Activated naive CD4-positive, alpha-beta T cell treated with anti-CD3 and anti-CD28 coated beads, Interleukin-2, amount 50 U/mL, for 72 hours (primary cell): ENCODE data around the gene ZNF730. TPM values are rescaled to one million over a fixed set of nuclear protein-coding genes. Genes with fewer than 3 reads are reported as not detected.
"Not testable (repeated sequence)": the region's sequence is repeated elsewhere in the genome, so short reads cannot be mapped to it uniquely, and the experiment has no call there.

ENCODE experiments used
- ATAC-seq, 2 donors: fragments of 150-1000 bp; cut with Tn5 transposase; 2 replicates each; pipeline ENCODE4 v1.10.0; 2021; ENCODE audit warnings: mild to moderate bottlenecking in 2 of 2, moderate library complexity in 2 of 2
- DNase-seq, 2 donors: peaks; one replicate each; pipeline ENCODE4 v3.0.0; 2021 to 2022; ENCODE audit warnings: low spot score in 2 of 2
- H3K27ac Mint-ChIP-seq, 2 donors: one replicate each; pipeline ENCODE4 v1.8.0; 2022; ENCODE audit warnings: mild to moderate bottlenecking in 2 of 2, mixed read lengths in 2 of 2
- H3K36me3 Mint-ChIP-seq, 2 donors: one replicate each; pipeline ENCODE4 v1.8.0; 2022; ENCODE audit warnings: mixed read lengths in 2 of 2
- H3K9me3 Mint-ChIP-seq, 2 donors: one replicate each; pipeline ENCODE4 v1.8.0; 2022; ENCODE audit warnings: mixed read lengths in 2 of 2
- total RNA-seq, 2 donors: library from RNA; stranded (reverse); gene quantifications; one replicate each; pipeline ENCODE4 v1.2.3, GENCODE V29; 2022

ZNF730 gene
- under 1 TPM; 0.27 to 0.82 TPM for total RNA-seq

DNA sequence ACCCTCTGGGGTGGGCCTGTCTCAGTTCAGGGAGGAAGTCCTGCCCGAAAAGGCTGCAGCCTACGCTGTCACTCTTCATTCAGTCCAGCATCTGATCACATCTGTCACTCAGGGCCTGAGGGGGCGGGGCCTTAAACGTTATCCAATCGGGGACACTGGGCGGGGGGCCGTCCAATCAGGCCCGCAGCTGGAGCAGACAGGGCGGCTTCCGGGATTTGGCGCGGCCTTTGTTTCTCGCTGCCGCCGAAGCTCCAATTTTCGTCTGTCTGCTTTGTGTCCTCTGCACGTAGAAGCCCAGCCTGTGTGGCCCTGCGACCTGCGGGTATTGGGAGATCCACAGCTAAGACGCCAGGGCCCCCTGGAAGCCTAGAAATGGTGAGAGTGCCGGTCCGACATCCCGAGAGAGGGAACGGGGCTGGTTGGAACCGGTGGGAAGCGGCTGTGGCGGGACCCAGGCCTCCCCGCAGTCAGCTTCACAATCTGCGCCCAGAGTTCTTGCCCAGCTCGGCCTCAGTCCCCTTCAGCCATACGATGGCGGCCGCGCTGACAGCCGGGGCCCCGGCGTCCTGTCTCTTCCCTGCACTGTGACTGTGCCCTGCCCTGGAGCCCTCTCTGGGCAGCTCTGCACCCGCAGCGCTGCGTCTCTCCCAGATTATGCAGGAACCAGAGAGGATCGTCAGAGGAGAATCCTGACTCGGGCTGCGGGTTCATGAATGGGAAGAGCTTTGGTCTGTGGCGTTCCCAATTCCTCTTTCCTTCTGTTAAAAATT is at the start of gene ZNF730:
ZNF730 (plus strand) TSS at position 224 of the 770 bp plus-strand sequence; CDS start at position 373, 149 bp downstream.
- Mint-ChIP-seq H3K9me3 (peaks cover 6 to 15% of the 10 kb centered on the region in 2 donors), H3K36me3 (peaks cover 14 to 33% of the 10 kb centered on the region in 2 donors), H3K27ac (no peak within 1 kb of the TSS)
- DNase-seq (peak; percentile 27 to 72), ATAC-seq (peak; percentile 73 to 99)

DNA sequence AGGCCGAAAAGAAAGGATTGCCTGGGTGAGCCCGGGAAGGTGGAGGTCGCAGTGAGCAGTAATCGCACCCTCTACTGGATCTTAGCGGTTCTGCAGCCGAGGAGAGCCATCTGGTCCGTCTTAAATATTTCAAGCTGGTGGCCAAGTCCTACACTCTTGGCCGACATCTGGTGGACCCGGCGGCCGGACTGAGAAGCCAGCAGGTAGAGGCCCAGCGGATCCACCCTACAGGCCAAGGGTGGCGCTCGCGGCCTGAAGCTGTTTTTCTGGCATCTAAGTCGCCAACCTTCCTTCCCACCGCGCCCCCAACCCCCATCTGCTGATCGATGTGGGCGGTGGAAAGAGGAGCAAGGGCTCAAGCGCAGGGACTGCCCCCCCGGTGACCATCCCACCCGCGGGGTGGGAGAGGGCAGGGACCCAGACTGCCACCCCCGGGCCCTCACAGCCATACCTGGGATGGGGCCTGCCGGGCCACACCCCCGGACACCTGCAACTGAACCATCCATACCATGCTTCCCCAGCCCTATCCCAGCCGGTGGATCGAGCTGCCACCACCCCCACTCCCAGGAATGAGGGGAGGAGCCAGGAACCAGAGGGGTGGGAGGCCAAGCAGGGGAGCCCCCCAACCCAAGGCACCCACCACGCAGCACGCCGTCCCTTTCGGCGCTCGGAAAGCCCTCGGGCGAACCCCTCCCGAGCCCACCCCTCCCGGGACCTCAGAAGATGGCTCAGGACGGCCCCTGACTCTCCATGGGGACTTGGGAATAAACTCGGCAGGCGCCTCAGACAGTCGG is 46.3 kb upstream of the ZNF730 start:
- DNase-seq = peak in 1 of 2 donors; percentile 5
- Mint-ChIP-seq H3K9me3 (peaks cover 42 to 43% of the 10 kb centered on the region in 2 donors), H3K36me3 (peaks cover 16 to 53% of the 10 kb centered on the region in 2 donors), H3K27ac (no peak overlapping the region)
- ATAC-seq = peak in 1 of 2 donors; percentile 28

DNA sequence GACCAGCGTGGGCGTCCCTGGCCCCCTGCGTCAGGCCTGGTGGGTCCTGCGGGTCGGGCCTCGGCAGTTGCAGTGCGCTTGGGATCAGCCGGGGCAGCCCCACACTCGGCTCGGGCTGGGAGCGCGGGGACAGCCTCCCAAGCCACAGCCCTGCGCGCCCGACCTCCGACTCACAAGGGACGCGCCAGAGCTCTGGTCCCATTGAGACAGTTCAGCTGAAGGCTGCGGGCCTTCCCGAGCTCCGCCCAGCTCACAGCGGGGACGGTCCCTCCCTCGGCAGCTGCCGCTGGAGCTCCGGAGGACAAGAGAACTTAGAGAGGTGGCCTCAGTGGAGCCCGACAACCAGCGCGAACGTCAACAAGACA is 45.7 kb upstream of the ZNF730 start:
- no peak for DNase-seq
- peak in 1 of 2 donors; percentile 48 for ATAC-seq
- Mint-ChIP-seq H3K27ac (no peak overlapping the region), H3K9me3 (peaks cover 39 to 41% of the 10 kb centered on the region in 2 donors), H3K36me3 (peaks cover 20 to 50% of the 10 kb centered on the region in 2 donors)

DNA sequence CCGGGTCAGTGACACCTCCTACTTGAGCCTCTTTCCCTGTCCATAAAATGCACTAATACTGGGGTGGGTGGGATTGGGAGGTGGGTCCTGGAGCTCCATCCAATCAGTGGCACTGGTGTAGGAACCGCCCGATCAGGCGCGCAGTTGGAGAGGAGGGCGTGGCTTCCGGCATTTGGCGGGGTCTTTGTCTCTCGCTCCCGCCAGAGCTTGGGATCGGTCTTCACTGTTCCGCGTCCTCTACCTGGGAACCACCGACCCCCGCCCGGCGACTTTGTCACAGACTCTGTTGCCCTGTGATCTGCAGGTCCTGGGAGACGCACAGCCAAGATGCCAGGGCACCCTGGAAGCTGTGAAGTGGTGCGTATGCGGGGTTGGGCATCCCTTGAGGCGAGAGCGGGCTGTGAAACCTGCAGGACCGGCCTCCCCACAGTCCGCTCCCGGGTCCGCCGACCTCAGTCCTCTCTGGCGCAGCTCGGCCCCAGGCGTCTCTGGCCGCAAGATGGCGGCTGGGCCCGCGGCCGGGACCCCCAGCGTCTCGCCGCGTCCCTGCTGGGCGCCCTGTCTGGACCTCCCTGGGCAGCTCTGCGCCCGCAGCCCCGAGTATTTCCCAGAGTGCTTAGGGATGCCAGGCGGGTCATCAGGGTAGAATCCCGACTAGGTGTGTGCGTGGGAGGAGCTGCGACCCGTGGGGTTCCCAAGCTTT is 41.6 kb upstream of the ZNF730 start:
- Mint-ChIP-seq H3K36me3 (peaks cover 14 to 26% of the 10 kb centered on the region in 2 donors), H3K9me3 (peaks cover 18 to 28% of the 10 kb centered on the region in 2 donors), H3K27ac (no peak overlapping the region)
- no peak for DNase-seq
- ATAC-seq = peak in 1 of 2 donors; percentile 49

DNA sequence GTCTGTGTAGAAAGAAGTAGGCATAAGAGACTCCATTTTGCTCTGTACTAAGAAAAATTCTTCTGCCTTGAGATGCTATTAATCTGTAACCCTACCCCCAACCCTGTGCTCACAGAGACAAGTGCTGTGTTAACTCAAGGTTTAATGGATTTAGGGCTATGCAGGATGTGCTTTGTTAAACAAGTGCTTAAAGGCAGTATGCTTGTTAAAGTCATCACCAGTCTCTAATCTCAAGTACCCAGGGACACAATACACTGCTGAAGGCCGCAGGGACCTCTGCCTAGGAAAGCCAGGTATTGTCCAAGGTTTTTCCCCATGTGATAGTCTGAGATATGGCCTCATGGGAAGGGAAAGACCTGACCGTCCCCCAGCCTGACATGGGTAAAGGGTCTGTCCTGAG is 39.0 kb upstream of the ZNF730 start:
- peaks cover 16 to 19% of the 10 kb centered on the region in 2 donors for H3K36me3 Mint-ChIP-seq
- DNase-seq, ATAC-seq, H3K27ac Mint-ChIP-seq: not testable (repeated sequence)
- H3K9me3 Mint-ChIP-seq = peaks cover 12 to 22% of the 10 kb centered on the region in 2 donors

DNA sequence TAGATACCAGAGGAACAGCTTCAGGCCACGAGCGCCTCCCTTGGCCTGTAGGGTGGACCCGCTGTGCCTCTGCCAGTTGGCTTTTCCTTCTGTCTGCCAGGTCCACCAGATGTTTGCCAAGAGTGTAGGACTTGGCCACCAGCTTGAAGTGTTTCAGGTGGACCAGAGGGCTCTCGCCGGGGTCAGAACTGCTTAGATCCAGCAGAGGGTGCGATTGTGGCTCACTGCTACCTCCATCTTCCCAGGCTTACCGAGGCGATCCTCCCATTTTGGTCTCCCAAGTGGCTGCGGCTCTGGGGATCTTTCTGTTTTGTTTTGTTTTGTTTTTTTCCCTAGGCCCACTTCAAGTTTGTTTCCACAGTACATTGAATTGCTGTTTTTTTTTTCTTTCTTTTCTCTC is 23.0 kb upstream of the ZNF730 start:
- peaks cover 39 to 45% of the 10 kb centered on the region in 2 donors for H3K36me3 Mint-ChIP-seq
- H3K9me3 Mint-ChIP-seq = peaks cover 39 to 44% of the 10 kb centered on the region in 2 donors
- no peak overlapping the region for H3K27ac Mint-ChIP-seq
- DNase-seq = no peak
- ATAC-seq = no peak

DNA sequence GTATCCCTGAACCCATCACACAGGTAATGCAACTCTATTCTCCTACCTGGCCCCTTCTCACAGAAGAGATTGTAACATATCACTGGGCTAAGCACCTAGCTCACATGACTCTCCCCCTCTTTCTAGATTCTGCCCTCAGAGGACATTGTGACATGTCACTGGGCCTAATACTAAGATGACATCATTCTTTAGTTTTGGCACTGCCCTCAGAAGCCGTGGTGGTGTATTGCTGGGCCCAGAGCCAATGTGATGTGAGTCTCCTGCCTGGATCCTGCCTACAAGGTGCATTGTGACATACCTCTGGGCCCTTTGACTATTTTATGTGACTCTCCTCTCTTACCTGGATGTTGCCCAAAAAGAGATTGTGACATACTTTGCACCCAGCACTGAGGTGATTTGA is 21.4 kb upstream of the ZNF730 start:
- ATAC-seq (no peak), DNase-seq (no peak)
- Mint-ChIP-seq H3K36me3 (peaks cover 28 to 40% of the 10 kb centered on the region in 2 donors), H3K27ac (no peak overlapping the region), H3K9me3 (peaks cover 35 to 45% of the 10 kb centered on the region in 2 donors)

DNA sequence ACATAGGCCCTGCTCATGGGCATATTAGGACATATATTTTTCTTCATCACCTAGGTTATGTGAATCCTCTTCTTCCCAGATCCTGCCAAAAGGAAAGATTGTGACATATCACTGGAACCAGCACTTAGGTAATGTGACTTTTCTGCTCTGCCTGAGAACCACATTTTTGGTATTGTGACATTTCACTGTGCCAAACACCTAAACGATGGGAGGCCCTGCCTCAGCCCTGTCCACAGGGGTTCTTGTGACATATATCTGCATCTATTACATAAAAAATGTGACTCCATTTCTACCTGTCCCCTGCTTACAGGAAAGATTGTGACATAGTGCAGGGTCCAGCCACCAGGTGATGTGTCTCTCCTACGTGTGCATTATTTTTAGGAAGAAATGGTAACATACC is 18.5 kb upstream of the ZNF730 start:
- peaks cover 33 to 47% of the 10 kb centered on the region in 2 donors for H3K9me3 Mint-ChIP-seq
- ATAC-seq = no peak
- H3K27ac Mint-ChIP-seq = no peak overlapping the region
- no peak for DNase-seq
- peaks cover 16 to 27% of the 10 kb centered on the region in 2 donors for H3K36me3 Mint-ChIP-seq

DNA sequence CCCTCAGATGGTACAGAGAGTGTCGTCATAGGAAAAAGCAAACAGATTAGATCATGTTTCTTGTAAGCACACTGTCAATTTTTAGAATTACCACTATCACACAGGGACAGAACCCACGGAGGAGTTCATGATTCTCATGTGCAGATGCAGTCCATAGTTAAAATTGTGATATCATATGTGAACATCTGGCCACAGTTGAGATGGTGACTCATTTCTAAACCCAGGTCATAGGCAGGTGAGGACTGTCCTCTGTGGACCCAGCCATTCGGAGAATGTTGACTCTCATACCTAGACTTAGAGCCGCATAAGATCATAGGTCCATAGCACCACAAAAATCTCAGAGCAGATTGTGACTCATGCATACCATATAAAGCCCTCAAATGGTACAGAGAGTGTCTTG is 17.8 kb upstream of the ZNF730 start:
- Mint-ChIP-seq H3K9me3 (peaks cover 31 to 45% of the 10 kb centered on the region in 2 donors), H3K27ac (no peak overlapping the region), H3K36me3 (peaks cover 16 to 27% of the 10 kb centered on the region in 2 donors)
- DNase-seq (no peak), ATAC-seq (peak; percentile 18 to 72)

DNA sequence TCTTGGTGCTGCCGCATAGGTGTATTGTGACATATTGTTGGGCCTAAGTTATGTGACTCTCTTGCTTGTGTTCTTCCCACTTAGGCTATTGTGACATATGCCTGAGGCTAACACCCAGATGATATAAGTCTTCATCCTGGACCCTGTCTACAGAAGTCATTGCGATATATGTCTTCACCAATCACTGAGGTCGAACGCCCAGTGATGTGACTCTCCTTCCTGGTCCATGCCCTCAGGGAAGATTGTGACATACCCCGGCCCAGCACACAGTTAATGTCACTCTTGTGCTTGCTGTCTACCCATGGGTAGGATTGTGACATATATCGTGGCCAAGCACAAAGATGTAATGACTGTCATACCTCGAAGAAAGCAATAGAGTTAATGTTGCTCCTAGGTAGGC is 16.9 kb upstream of the ZNF730 start:
- DNase-seq (no peak), ATAC-seq (no peak)
- Mint-ChIP-seq H3K27ac (no peak overlapping the region), H3K9me3 (peaks cover 25 to 39% of the 10 kb centered on the region in 2 donors), H3K36me3 (peaks cover 12 to 25% of the 10 kb centered on the region in 2 donors)

DNA sequence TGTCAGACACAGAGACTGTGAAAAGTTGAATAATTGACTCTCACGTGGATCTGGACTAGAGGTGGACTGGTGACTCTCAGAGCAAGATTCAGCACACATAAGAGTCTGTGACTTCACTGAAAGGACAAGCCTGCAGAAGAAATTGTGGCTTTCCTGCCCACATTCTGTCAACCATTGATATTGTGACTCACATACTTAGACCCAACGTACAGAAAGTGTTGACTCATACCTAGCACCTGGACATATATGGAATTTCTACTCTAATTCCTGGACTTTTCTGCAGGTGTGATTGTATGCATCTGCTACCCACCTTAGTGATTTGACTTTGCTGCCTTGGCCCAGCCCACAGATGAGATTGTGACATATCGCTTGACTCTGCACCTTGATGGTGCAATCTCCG is 15.6 kb upstream of the ZNF730 start:
- no peak overlapping the region for H3K27ac Mint-ChIP-seq
- H3K36me3 Mint-ChIP-seq = peaks cover 5 to 16% of the 10 kb centered on the region in 2 donors
- peaks cover 22 to 31% of the 10 kb centered on the region in 2 donors for H3K9me3 Mint-ChIP-seq
- ATAC-seq (peak in 1 of 2 donors; percentile 57), DNase-seq (no peak)

DNA sequence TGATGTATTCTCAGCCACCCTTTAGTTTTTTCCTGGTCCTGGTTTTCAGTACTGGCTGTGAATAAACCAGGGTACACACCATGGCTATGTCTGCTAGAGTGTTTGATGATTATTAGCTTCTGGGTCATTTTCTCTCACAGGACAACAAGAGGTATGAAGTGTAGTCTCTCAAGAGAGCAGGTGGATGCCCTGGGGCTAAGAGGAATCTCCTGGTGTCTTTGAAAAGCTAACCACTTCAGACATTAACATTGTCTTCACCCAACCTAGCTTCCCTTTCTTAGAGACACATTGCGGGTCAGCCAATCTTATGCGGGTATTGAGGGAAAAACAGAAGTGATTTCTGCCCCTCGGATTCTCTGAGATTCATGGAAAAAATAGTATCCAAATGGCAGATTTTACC is 1.6 kb downstream of the ZNF730 start:
- no peak for DNase-seq
- peaks cover 19 to 33% of the 10 kb centered on the region in 2 donors for H3K36me3 Mint-ChIP-seq
- H3K27ac Mint-ChIP-seq = no peak overlapping the region
- H3K9me3 Mint-ChIP-seq = peaks cover 6 to 15% of the 10 kb centered on the region in 2 donors
- no peak for ATAC-seq

DNA sequence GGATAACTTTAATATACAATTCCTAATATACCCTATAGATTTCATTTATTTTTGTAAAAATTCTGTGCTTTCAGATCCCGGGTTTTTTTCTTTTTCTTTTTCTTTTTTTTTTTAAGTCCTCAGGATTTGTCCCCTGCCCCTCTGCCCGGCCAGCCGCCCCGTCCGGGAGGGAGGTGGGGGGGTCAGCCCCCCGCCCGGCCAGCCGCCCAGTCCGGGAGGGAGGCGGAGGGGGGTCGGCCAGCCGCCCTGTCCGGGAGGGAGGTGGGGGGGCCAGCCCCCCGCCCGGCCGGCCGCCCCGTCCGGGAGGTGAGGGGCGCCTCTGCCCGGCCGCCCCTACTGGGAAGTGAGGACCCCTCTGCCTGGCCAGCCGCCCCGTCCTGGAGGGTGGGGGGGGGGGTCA is 17.4 kb downstream of the ZNF730 start:
- not testable (repeated sequence) for H3K9me3 Mint-ChIP-seq, ATAC-seq, DNase-seq, H3K27ac Mint-ChIP-seq, H3K36me3 Mint-ChIP-seq

DNA sequence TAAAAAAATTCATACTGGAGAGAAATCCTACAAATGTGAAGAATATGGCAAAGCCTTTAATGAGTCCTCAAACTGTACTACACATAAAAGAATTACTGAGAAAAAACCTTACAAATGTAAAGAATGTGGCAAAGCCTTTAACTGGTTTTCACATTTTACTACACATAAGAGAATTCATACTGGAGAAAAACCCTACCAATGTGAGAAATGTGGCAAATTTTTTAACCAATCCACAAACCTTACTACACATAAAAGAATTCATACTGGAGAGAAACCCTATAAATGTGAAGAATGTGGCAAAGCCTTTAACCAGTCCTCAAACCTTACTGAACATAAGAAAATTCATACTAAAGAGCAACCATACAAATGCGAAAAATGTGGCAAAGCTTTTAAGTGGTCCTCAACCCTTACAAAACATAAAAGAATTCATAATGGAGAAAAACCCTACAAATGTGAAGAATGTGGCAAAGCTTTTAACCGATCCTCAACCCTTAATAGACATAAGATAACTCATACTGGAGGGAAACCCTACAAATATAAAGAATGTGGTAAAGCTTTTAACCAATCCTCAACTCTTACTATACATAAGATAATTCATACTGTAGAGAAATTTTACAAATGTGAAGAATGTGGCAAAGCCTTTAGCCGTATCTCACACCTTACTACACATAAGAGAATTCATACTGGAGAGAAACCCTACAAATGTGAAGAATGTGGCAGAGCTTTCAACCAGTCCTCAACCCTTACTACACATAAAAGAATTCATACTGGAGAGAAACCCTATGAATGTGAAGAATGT is 29.0 kb downstream of the ZNF730 start:
- Mint-ChIP-seq H3K9me3 (peaks cover 15% of the 10 kb centered on the region in 2 donors), H3K36me3 (peaks cover 16 to 27% of the 10 kb centered on the region in 2 donors), H3K27ac (no peak overlapping the region)
- DNase-seq (no peak), ATAC-seq (no peak)

DNA sequence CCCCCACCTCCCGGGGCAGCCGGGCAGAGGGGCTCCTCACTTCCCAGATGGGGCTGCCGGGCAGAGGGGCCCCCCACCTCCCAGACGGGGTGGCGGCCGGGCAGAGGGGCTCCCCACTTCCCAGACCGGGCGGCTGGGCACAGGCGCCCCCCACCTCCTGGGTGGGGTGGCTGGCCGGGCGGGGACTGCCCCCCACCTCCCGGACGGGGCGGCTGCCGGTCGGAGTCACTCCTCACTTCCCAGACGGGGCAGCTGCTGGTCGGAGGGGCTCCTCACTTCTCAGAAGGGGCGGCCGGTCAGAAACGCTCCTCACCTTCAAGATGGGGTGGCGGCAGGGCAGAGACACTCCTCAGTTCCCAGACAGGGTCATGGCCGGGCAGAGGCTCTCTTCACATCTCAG is 43.9 kb downstream of the ZNF730 start:
- Mint-ChIP-seq H3K27ac (no peak overlapping the region), H3K36me3 (peaks cover 25 to 29% of the 10 kb centered on the region in 2 donors), H3K9me3 (peaks cover 13 to 17% of the 10 kb centered on the region in 2 donors)
- DNase-seq = no peak
- no peak for ATAC-seq

DNA sequence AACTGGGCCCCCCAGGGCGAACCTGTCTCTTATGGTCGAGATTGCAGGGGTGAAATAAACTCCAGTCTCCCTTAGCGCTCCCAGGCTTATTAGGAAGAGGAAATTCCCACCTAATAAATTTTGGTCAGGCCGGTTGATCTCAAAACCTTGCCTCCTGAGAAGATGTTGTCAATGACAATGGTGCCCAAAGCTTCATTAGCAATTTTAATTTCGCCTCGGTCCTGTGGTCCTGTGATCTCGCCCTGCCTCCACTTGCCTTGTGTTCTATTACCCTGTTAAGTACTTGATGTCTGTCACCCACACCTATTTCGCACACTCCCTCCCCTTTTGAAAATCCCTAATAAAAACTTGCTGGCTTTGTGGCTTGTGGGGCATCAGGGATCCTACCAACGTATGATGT is 51.5 kb downstream of the ZNF730 start:
- DNase-seq, ATAC-seq, H3K27ac Mint-ChIP-seq: not testable (repeated sequence)
- Mint-ChIP-seq H3K9me3 (peaks cover 12 to 13% of the 10 kb centered on the region in 2 donors), H3K36me3 (peaks cover 11 to 19% of the 10 kb centered on the region in 2 donors)
